SK-N-SH treated with all-trans-retinoic acid at 6 μM for 48 hours (cell line): ENCODE measurements around the gene NPTXR.

Source experiments
- RARB ChIP-seq: fragments of 250-450 bp; sonication (Bioruptor Pico); IDR thresholded peaks from 2 replicates; pipeline ENCODE4 v1.8.0; 2021; ENCODE audit warnings: mild to moderate bottlenecking, moderate library complexity
- TF ChIP-seq, protein P1 (sequence below): fragments of 250-450 bp; sonication (Bioruptor Pico); IDR thresholded peaks from 2 replicates; pipeline ENCODE4 v1.8.0; 2020; ENCODE audit warnings: mild to moderate bottlenecking, moderate library complexity, borderline replicate concordance

DNA sequence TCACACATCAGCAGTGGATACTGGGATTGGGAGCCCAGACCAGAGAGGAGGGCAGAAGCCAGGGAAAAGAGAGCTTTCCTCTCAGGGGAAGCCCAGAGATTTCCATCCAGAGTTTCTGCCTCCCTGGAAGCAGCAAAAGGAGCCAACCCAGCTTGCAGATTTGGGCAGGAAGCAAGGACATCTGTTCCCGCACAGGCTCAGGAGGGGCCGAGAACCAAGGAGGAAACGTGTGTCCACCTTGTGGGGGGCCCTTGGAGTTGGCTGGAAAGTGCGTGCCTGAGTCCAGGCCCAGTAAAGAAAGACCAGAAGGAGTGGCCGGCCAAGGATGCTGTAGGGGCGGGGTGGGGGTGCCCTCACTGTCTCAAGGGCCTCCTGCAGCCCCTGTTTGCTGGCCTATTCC is 6.0 kb upstream of the NPTXR start:
- no peak for TF ChIP-seq RARB (CRISPR knock-in tag)
- TF ChIP-seq, protein P1, sequence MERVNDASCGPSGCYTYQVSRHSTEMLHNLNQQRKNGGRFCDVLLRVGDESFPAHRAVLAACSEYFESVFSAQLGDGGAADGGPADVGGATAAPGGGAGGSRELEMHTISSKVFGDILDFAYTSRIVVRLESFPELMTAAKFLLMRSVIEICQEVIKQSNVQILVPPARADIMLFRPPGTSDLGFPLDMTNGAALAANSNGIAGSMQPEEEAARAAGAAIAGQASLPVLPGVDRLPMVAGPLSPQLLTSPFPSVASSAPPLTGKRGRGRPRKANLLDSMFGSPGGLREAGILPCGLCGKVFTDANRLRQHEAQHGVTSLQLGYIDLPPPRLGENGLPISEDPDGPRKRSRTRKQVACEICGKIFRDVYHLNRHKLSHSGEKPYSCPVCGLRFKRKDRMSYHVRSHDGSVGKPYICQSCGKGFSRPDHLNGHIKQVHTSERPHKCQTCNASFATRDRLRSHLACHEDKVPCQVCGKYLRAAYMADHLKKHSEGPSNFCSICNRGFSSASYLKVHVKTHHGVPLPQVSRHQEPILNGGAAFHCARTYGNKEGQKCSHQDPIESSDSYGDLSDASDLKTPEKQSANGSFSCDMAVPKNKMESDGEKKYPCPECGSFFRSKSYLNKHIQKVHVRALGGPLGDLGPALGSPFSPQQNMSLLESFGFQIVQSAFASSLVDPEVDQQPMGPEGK (CRISPR knock-in tag) = no peak
